Right lobe of liver (tissue), 6 donors: ENCODE data around the gene LTBP1. TPM values are rescaled to one million over a fixed set of nuclear protein-coding genes. Genes with fewer than 3 reads are reported as not detected.

Source experiments
- ATAC-seq, 4 donors: fragments of 200-7000 bp; cut with Tn5 transposase; one replicate each; pipeline ENCODE4 v1.9.1; 2020; ENCODE audit warnings: mild to moderate bottlenecking in 4 of 4, moderate library complexity in 4 of 4
- DNase-seq, 3 donors: peaks; one replicate each; pipeline ENCODE4 v3.0.0-alpha.2; 2020
- H3K27ac ChIP-seq, 3 donors: fragments of 200-600 bp; one replicate each; pipeline ENCODE4 v1.8.0; 2022
- H3K27me3 ChIP-seq, 2 donors: fragments of 200-600 bp; one replicate each; pipeline ENCODE4 v1.8.0; 2022
- H3K36me3 ChIP-seq, 4 donors: fragments of 200-600 bp; sonication (generic) in 1 of 4; one replicate each; pipeline versions ENCODE4 v1.5.1 to v1.8.0; 2017 to 2022; ENCODE audit warnings: control low read depth in 1 of 4
- H3K4me1 ChIP-seq, 4 donors: fragments of 200-600 bp; sonication (generic) in 1 of 4; one replicate each; pipeline versions ENCODE4 v1.5.1 to v1.8.0; 2017 to 2022; ENCODE audit warnings: control low read depth in 1 of 4
- H3K4me3 ChIP-seq, 3 donors: fragments of 200-600 bp; one replicate each; pipeline ENCODE4 v1.8.0; 2022
- H3K9me3 ChIP-seq, 4 donors: fragments of 200-600 bp; sonication (generic) in 1 of 4; one replicate each; pipeline versions ENCODE4 v1.5.1 to v1.8.0; 2017 to 2022; ENCODE audit warnings: control low read depth in 1 of 4
- CTCF ChIP-seq, 4 donors: fragments of 200-600 bp in 3 of 4; fragments of 450-650 bp in 1 of 4; IDR thresholded peaks; one replicate each; pipeline versions ENCODE4 v1.5.1 to v1.8.0; 2016 to 2022; ENCODE audit warnings: antibody characterized with exemption in 4 of 4, mild to moderate bottlenecking in 2 of 4
- POLR2A ChIP-seq: fragments of 450-650 bp; IDR thresholded peaks from one replicate; pipeline ENCODE4 v1.6.1; 2017; ENCODE audit warnings: antibody characterized with exemption, mild to moderate bottlenecking
- WGBS: methylation state at CpG from one replicate; pipeline ENCODE4 v1.1.6; 2018; ENCODE audit warnings: low coverage, low lambda C conversion rate; ENCODE audit not compliant: insufficient coverage; ENCODE audit errors: missing lambda C conversion rate; 5-methylcytosine and 5-hydroxymethylcytosine counted together
- intact Hi-C, 2 donors: fragments of 100-400 bp; cut with DNase I; formaldehyde crosslinking; loops; one replicate each; pipeline versions ENCODE4 v1.11.2 to v1.14.1; 2022
- total RNA-seq, 6 experiments: library from RNA; depleted of rRNA in 2 of 6; stranded (reverse); fragments of >200 nt in 2 of 6; fragmentation: NEBNext Ultra II Directional in 3 of 6; extraction: Animal tissue kit (Norgen Biotek cat#: 25700) in 3 of 6; gene quantifications; one replicate each; pipeline versions ENCODE4 v1.1.0 to v1.2.4, GENCODE V29; 2016 to 2023
- donor health status: DM: no; HTN: yes; CAD: no.
- donor health status: DM: no; HTN: no; CAD: no.
- donor health status: DM: no; HTN: no; CAD: no.
- donor health status: DM: no; HTN: yes; CAD: no.
- donor health status: DM: no; HTN: yes; CAD: no.

The LTBP1 gene
- total RNA-seq, 6 experiments from 2014 or later: 5.4 to 14.2 (median 9.1) TPM

- DNase-seq: no peak
- ATAC-seq: peak; percentile 54 to 73 (median 62)
- no peaks in the 10 kb centered on the region for H3K36me3 ChIP-seq
- no peaks in the 10 kb centered on the region for H3K9me3 ChIP-seq
- 66% methylated on average over 3 of the region's 3 CpGs for whole genome bisulfite sequencing
- no peak overlapping the region for H3K4me3 ChIP-seq
- H3K27me3 ChIP-seq: no peaks in the 10 kb centered on the region
- H3K27ac ChIP-seq: peak overlapping the region in 2 of 3 donors; percentile 4 to 9
- no peaks in the 10 kb centered on the region for H3K4me1 ChIP-seq
- TF ChIP-seq CTCF (IDR thresholded peaks at IDR 0.05) (no peak), POLR2A (no peak)
- intact Hi-C loops: no loop called here
These were observed 112.9 kb downstream of the LTBP1 start for GRCh38 chr2:33059471-33060156.

GRCh38 chr2:33060405-33060804 lies 113.7 kb downstream of the LTBP1 start:
- WGBS: no CpG with 5 or more reads among the region's 2 CpGs
- TF ChIP-seq POLR2A (no peak), CTCF (IDR thresholded peaks at IDR 0.05) (no peak)
- DNase-seq (no peak), ATAC-seq (no peak)
- intact Hi-C loops: no loop called here
- Histone ChIP-seq H3K4me1 (no peaks in the 10 kb centered on the region), H3K27ac (peak overlapping the region in 1 of 3 donors; percentile 9), H3K4me3 (no peak overlapping the region), H3K36me3 (no peaks in the 10 kb centered on the region), H3K27me3 (no peaks in the 10 kb centered on the region), H3K9me3 (no peaks in the 10 kb centered on the region)

- 84% methylated on average over 3 of the region's 4 CpGs for WGBS
- Histone ChIP-seq H3K27me3 (no peaks in the 10 kb centered on the region), H3K36me3 (no peaks in the 10 kb centered on the region), H3K4me1 (no peaks in the 10 kb centered on the region), H3K27ac (no peak overlapping the region), H3K4me3 (no peak overlapping the region), H3K9me3 (no peaks in the 10 kb centered on the region)
- intact Hi-C loops: no loop called here
- DNase-seq (no peak), ATAC-seq (no peak)
- TF ChIP-seq POLR2A: no peak
- no peak for TF ChIP-seq CTCF (IDR thresholded peaks at IDR 0.05)
These were observed 116.0 kb downstream of the LTBP1 start for GRCh38 chr2:33062665-33063250.

GRCh38 chr2:33064349-33064801 lies 117.6 kb downstream of the LTBP1 start:
- Histone ChIP-seq H3K4me3 (no peak overlapping the region), H3K4me1 (peaks cover 0 to 3% (median under 1%) of the 10 kb centered on the region in 4 donors), H3K27ac (no peak overlapping the region), H3K27me3 (no peaks in the 10 kb centered on the region), H3K9me3 (no peaks in the 10 kb centered on the region), H3K36me3 (no peaks in the 10 kb centered on the region)
- ATAC-seq (no peak), DNase-seq (no peak)
- intact Hi-C loops: no loop called here
- no peak for TF ChIP-seq POLR2A
- no peak for TF ChIP-seq CTCF (IDR thresholded peaks at IDR 0.05)
- WGBS: 80% methylated on average over 1 of the region's 3 CpGs
